ENCODE measurements around the gene SARDH.

Gene SARDH

DNA sequence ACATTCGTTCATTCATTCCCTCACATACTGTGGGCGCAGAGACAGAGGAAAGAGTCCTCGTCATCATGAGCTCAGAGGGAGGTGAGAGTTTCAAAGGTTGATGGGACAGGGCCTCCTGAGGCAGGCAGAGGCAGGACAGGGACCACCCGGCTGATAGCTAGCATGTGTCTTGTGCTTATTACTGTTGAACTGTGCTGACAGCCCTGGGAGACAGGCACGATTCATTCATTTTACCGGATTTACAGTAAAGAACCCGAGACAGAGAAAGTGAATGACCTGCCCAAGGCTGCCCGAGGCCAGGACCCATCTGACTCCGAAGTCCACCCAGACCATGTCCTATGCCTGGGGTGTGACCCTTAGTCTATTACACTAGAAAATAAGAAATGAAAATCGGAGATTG lies 124.1 kb downstream of the SARDH start:
- in situ Hi-C loops (cut with HindIII; ENCODE audit: low sequenced_read_pairs) = no loop called here

All from endothelial cell of hepatic sinusoid (primary cell).